ENCODE measurements around the gene DPP6.

The DPP6 gene

GRCh38 chr7:154204046-154204445 lies 151.8 kb downstream of the DPP6 start:
- H3K27ac Mint-ChIP-seq, result no peak overlapping the region

DNA sequence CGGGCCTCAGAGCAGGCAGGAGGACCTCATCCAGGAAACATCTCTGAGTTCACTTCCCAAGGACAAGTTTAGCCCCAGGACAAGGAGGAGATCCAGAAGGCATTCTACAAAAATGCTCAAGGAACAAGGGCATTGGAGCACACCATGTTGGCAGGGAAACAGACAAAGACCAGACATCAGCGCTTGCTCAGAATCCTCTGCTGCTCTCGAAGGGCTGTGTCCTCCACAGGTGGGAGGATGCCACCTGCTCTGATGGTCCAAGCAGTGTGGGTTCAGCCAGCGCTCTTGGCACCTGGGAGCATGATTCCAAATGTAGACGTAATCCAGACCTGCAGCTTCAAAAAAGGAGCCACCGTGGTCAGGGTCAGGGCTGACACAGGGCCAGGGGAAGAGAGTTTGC lies 160.7 kb downstream of the DPP6 start:
- Mint-ChIP-seq H3K4me1 (ENCODE audit: low read depth) (no peaks in the 10 kb centered on the region), H3K36me3 (ENCODE audit: low read depth) (no peaks in the 10 kb centered on the region), H3K9me3 (peaks cover 4% of the 10 kb centered on the region), H3K27ac (no peak overlapping the region), H3K4me3 (no peak overlapping the region), H3K27me3 (ENCODE audit: low read depth) (no peaks in the 10 kb centered on the region)

More at GRCh38 chr7:154204046-154204445, 151.8 kb downstream of the DPP6 start:
- Mint-ChIP-seq H3K36me3 (ENCODE audit: low read depth) (no peaks in the 10 kb centered on the region), H3K27me3 (ENCODE audit: low read depth) (no peaks in the 10 kb centered on the region), H3K4me1 (ENCODE audit: low read depth) (no peaks in the 10 kb centered on the region), H3K4me3 (no peak overlapping the region), H3K9me3 (peaks cover 7% of the 10 kb centered on the region)

DNA sequence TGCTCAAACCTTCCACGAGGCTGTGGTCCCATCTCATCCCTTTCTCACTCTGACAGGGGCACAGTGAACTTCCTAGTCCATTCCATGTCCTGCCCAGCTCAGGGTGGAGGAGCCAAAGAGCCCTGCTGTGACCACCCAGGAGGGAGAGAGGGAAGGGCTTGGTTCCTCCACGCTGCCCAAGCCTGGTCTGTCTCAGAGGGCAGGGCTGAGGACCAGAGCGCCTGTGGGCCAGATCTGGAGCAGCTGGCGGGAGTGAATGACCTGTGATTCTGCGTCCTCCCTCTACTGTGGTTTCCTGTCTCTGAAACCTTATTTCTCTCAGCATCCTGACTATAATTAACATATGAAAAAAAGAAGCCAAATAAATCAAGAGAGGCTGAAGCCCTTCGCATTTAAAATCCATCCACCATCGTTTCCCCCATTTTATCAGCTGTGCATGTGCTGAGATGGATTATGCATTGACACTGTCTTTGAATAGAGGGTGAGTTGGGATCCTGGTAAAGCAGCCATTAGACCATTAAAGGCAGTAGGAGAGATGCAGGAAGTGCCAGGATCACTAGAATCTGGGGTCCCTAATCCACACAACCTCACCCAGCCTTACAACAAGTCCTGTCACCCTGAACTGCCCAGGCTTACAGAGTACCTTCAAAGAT lies 165.6 kb downstream of the DPP6 start:
- Mint-ChIP-seq H3K9me3 (peaks cover 8% of the 10 kb centered on the region), H3K36me3 (ENCODE audit: low read depth) (no peaks in the 10 kb centered on the region), H3K27me3 (ENCODE audit: low read depth) (no peaks in the 10 kb centered on the region), H3K4me1 (ENCODE audit: low read depth) (no peaks in the 10 kb centered on the region), H3K27ac (no peak overlapping the region), H3K4me3 (no peak overlapping the region)

DNA sequence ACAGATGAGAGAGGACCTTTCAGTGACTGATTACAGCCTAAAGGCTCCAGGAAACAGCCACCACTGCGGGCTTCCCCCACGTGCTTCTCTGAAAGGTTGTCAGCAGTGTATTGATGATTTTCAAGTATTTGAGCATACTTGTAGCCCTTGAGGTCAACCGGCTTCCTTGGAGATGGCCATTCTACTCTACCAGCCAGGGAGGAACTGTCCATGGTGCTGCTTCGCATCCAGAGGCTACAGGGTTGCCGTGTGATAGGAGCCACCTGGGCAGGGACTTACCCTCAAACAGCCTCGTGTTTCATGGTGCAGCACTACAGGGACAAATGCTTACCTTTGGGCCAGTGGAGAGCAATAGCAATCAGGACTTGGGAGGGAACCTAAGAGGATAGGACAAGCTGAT lies 179.5 kb downstream of the DPP6 start:
- no peak overlapping the region for H3K4me3 Mint-ChIP-seq
- H3K27me3 Mint-ChIP-seq (ENCODE audit: low read depth), result no peaks in the 10 kb centered on the region
- no peaks in the 10 kb centered on the region for H3K36me3 Mint-ChIP-seq (ENCODE audit: low read depth)
- no peaks in the 10 kb centered on the region for H3K4me1 Mint-ChIP-seq (ENCODE audit: low read depth)
- peaks cover 21% of the 10 kb centered on the region for H3K9me3 Mint-ChIP-seq
- no peak overlapping the region for H3K27ac Mint-ChIP-seq

- H3K27ac Mint-ChIP-seq, result no peak overlapping the region
- H3K4me3 Mint-ChIP-seq, result no peak overlapping the region
- no peaks in the 10 kb centered on the region for H3K36me3 Mint-ChIP-seq (ENCODE audit: low read depth)
- H3K4me1 Mint-ChIP-seq (ENCODE audit: low read depth), result no peaks in the 10 kb centered on the region
- H3K9me3 Mint-ChIP-seq, result peaks cover 21% of the 10 kb centered on the region
- no peaks in the 10 kb centered on the region for H3K27me3 Mint-ChIP-seq (ENCODE audit: low read depth)
These were observed 180.5 kb downstream of the DPP6 start for GRCh38 chr7:154232700-154233099.

DNA sequence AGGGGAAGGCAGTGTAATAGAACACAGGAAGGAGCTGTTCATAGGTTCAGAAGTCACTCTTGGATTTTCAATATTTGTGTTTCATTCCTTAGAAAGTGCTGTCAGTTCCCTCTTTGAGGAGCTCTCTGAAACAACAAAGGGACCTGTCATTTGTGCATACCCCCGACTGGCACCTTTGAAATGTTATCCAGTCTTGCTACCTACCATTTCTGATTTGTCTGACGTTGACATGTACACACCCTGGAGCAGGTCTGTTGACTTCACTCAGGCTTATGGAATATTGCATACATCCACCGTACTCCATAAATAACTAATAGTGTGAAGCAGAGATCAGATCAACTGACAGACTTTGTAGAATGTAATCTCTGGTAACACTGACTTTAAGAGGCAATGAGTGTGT lies 189.8 kb downstream of the DPP6 start:
- peaks cover 27% of the 10 kb centered on the region for H3K9me3 Mint-ChIP-seq
- H3K27ac Mint-ChIP-seq, result no peak overlapping the region
- no peaks in the 10 kb centered on the region for H3K27me3 Mint-ChIP-seq (ENCODE audit: low read depth)
- no peak overlapping the region for H3K4me3 Mint-ChIP-seq
- no peaks in the 10 kb centered on the region for H3K36me3 Mint-ChIP-seq (ENCODE audit: low read depth)
- H3K4me1 Mint-ChIP-seq (ENCODE audit: low read depth), result no peaks in the 10 kb centered on the region

DNA sequence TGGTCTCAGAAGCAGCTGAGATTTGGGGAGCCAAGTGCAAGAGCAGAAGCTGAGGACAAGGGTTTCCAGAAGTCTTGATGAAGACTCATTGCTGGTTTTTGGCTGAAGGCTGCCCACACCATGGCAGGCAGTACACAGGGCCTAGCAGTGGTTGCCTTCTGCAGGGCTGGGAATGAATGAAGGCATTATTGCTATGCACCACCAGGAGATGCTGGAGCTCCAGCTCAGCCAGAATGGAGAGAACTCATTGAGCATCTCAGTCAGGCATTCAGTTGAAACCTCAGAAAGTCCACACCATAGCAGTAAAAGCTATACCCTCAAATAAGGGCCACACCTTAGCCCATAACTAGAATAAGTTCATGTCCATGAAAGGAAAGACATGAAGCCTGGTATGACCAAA lies 190.5 kb downstream of the DPP6 start:
- Mint-ChIP-seq H3K27ac (no peak overlapping the region), H3K4me1 (ENCODE audit: low read depth) (no peaks in the 10 kb centered on the region), H3K9me3 (peaks cover 27% of the 10 kb centered on the region), H3K27me3 (ENCODE audit: low read depth) (no peaks in the 10 kb centered on the region), H3K4me3 (no peak overlapping the region), H3K36me3 (ENCODE audit: low read depth) (no peaks in the 10 kb centered on the region)

- Mint-ChIP-seq H3K9me3 (peaks cover 7% of the 10 kb centered on the region), H3K27ac (no peak overlapping the region), H3K27me3 (ENCODE audit: low read depth) (no peaks in the 10 kb centered on the region), H3K4me3 (no peak overlapping the region), H3K4me1 (ENCODE audit: low read depth) (no peaks in the 10 kb centered on the region), H3K36me3 (ENCODE audit: low read depth) (no peaks in the 10 kb centered on the region)
These were observed 199.8 kb downstream of the DPP6 start for GRCh38 chr7:154252046-154252445.

DNA sequence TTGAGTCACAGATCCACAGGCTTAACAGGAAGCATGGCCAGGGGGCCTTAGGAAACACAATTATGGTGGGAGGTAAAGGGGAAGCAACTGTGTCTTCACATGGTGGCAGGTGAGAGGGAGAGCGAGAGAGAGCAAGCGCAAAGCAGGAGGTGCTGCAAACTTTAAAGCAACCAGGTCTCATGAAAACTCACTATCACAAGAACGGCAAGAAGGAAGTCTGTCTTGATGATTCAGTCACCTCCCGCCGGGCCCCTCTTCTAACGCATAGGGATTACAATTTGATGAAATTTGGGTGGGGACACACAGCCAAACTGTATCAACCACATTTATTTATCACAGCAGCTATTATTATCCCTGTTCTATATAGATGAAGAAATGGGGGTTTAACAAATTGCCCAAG lies 201.6 kb downstream of the DPP6 start:
- Mint-ChIP-seq H3K27me3 (ENCODE audit: low read depth) (no peaks in the 10 kb centered on the region), H3K9me3 (peaks cover 7% of the 10 kb centered on the region), H3K4me3 (no peak overlapping the region), H3K36me3 (ENCODE audit: low read depth) (no peaks in the 10 kb centered on the region), H3K4me1 (ENCODE audit: low read depth) (no peaks in the 10 kb centered on the region), H3K27ac (no peak overlapping the region)

DNA sequence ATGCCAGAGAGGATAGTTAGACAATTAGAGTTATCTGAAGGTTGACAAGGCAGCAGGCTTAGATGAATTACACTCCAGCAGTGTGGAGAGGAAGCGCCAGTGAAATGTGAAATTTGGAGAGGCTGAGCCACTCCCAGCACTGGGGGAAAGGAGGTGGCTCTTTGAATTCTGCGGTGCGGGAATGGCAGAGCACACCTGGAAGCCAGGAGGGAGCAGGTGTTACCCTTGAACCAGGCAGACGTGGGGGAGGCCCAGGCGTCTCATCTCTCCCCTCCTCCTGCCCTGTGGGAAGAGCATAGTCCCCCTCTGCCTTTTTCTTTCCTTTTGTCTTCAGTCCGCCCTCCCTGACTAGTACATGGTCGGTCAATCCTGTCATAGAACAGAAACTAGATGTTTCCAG lies 203.1 kb downstream of the DPP6 start:
- H3K27me3 Mint-ChIP-seq (ENCODE audit: low read depth), result no peaks in the 10 kb centered on the region
- H3K27ac Mint-ChIP-seq, result no peak overlapping the region
- peaks cover 15% of the 10 kb centered on the region for H3K9me3 Mint-ChIP-seq
- H3K4me1 Mint-ChIP-seq (ENCODE audit: low read depth), result no peaks in the 10 kb centered on the region
- H3K36me3 Mint-ChIP-seq (ENCODE audit: low read depth), result no peaks in the 10 kb centered on the region
- H3K4me3 Mint-ChIP-seq, result no peak overlapping the region

GRCh38 chr7:154256150-154256549 lies 204.0 kb downstream of the DPP6 start:
- no peak overlapping the region for H3K4me3 Mint-ChIP-seq
- H3K4me1 Mint-ChIP-seq (ENCODE audit: low read depth), result no peaks in the 10 kb centered on the region
- H3K36me3 Mint-ChIP-seq (ENCODE audit: low read depth), result no peaks in the 10 kb centered on the region
- H3K9me3 Mint-ChIP-seq, result peaks cover 8% of the 10 kb centered on the region
- no peak overlapping the region for H3K27ac Mint-ChIP-seq
- H3K27me3 Mint-ChIP-seq (ENCODE audit: low read depth), result no peaks in the 10 kb centered on the region

DNA sequence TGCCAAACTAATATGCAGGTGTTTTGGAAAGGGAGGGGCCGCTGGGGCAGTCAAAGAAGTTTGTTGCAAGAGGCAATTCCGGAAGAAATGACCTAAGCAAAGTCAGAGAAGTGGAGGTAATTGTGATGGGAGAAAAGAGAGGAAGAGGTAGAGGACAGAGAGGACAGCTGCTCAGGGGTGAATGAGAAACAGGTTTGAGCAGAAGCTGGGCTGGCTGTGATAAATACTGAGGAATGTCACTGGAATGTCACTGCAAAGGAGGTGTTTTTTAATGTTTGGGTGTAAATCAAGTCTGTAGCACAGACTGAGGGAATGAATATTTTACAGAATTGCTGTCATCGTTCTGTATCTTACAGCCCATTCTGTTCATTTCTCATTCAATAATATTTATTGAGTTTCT lies 207.2 kb downstream of the DPP6 start:
- no peaks in the 10 kb centered on the region for H3K36me3 Mint-ChIP-seq (ENCODE audit: low read depth)
- H3K4me3 Mint-ChIP-seq, result no peak overlapping the region
- no peak overlapping the region for H3K27ac Mint-ChIP-seq
- H3K9me3 Mint-ChIP-seq, result peaks cover 17% of the 10 kb centered on the region
- H3K4me1 Mint-ChIP-seq (ENCODE audit: low read depth), result no peaks in the 10 kb centered on the region
- H3K27me3 Mint-ChIP-seq (ENCODE audit: low read depth), result no peaks in the 10 kb centered on the region

GRCh38 chr7:154287356-154287755 lies 235.2 kb downstream of the DPP6 start:
- H3K4me3 Mint-ChIP-seq, result no peak overlapping the region
- no peaks in the 10 kb centered on the region for H3K4me1 Mint-ChIP-seq (ENCODE audit: low read depth)
- no peaks in the 10 kb centered on the region for H3K27me3 Mint-ChIP-seq (ENCODE audit: low read depth)
- H3K9me3 Mint-ChIP-seq, result peaks cover 4% of the 10 kb centered on the region
- no peaks in the 10 kb centered on the region for H3K36me3 Mint-ChIP-seq (ENCODE audit: low read depth)
- H3K27ac Mint-ChIP-seq, result no peak overlapping the region

GRCh38 chr7:154289119-154289518 lies 236.9 kb downstream of the DPP6 start:
- no peaks in the 10 kb centered on the region for H3K27me3 Mint-ChIP-seq (ENCODE audit: low read depth)
- H3K4me1 Mint-ChIP-seq (ENCODE audit: low read depth), result no peaks in the 10 kb centered on the region
- H3K4me3 Mint-ChIP-seq, result no peak overlapping the region
- peaks cover 4% of the 10 kb centered on the region for H3K9me3 Mint-ChIP-seq
- no peaks in the 10 kb centered on the region for H3K36me3 Mint-ChIP-seq (ENCODE audit: low read depth)
- H3K27ac Mint-ChIP-seq, result no peak overlapping the region

DNA sequence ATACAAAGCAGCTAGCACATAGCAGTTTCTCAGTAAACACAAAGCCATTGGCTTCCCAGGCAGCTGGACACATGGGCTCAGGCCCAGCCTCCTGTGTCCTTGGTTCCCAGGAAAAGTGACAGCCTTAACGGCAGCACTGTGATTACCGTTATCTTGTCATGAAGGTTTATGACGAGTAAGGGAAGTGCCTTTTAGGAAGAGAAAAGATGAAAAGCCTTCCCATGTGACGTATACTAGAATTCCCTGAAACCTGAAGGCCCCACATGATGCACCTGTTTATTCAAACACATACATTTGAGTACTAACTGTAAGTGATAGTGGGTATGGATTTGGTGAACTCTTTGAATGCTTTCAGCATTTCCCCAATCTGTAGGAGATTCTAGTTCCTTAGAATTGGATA lies 244.2 kb downstream of the DPP6 start:
- H3K27ac Mint-ChIP-seq, result no peak overlapping the region
- H3K9me3 Mint-ChIP-seq, result peaks cover 3% of the 10 kb centered on the region
- H3K27me3 Mint-ChIP-seq (ENCODE audit: low read depth), result no peaks in the 10 kb centered on the region
- no peak overlapping the region for H3K4me3 Mint-ChIP-seq
- H3K4me1 Mint-ChIP-seq (ENCODE audit: low read depth), result no peaks in the 10 kb centered on the region
- H3K36me3 Mint-ChIP-seq (ENCODE audit: low read depth), result no peaks in the 10 kb centered on the region

DNA sequence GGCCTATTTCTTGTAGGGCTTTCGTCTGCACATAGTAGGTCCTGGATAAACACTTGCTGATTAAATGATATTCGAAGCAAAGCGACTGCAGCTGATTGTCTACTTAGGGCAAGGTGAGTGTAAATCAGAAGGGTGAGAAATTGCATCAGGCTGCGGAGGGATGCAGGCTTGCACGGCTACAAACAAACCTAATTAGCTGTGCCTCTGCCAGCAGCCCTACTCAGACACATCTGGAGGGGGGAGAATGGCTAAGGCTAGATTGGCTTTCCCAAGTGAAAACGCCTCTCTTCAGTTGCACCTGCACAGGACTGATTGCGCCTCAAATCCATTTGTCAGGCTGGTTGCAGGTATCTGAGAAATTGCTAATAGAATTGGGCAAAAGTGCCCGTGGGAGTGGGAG lies 247.5 kb downstream of the DPP6 start:
- H3K27ac Mint-ChIP-seq, result no peak overlapping the region
- no peaks in the 10 kb centered on the region for H3K27me3 Mint-ChIP-seq (ENCODE audit: low read depth)
- no peaks in the 10 kb centered on the region for H3K36me3 Mint-ChIP-seq (ENCODE audit: low read depth)
- H3K4me3 Mint-ChIP-seq, result no peak overlapping the region
- peaks cover 8% of the 10 kb centered on the region for H3K9me3 Mint-ChIP-seq
- H3K4me1 Mint-ChIP-seq (ENCODE audit: low read depth), result no peaks in the 10 kb centered on the region
